ENCODE data around the gene VSIG10L.
A peak's percentile ranks its signal among the peaks of the same experiment; 100 is the strongest.

The VSIG10L gene

DNA sequence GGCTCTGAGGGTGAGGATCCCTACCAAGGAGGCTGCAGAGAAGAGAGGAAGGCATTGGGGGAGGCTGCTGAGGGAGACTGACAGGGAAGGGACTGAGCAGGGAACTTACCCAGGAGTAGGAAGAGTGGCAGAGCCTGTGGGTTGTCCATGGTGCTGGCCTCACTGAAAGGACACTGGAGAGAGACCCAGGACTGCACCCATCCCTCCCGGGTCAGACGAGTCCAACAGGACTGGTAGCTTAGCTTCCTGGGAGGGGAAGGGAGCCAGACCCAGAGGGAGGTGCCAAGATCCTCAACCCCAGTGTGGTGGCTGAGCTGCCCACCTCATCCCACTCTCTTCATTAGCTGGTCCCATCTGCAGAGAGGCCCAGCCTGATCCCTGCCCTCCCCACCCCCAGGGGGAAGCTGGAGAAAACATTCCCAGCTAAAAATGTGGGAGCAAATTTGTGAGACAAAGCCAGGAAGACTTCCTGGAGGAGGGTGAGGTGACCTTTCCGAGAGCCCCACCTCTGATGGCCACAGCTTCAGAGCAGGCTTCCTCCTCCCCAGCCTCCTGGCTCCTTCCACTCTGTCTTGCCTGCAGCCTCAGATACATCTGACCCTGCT lies at the start of gene VSIG10L:
Gene VSIG10L, minus strand, starts transcription at position 164 of the 605 bp plus-strand sequence. Its CDS starts 15 bp downstream, at position 149.
- no peak for DNase-seq (ENCODE audit: low spot score in 2 of 2)
- Mint-ChIP-seq H3K27ac (peak within 1 kb of the TSS; percentile 23), H3K4me1 (peaks cover 37% of the 10 kb centered on the region), H3K4me3 (peak within 1 kb of the TSS; percentile 85), H3K9me3 (no peaks in the 10 kb centered on the region), H3K36me3 (peaks cover 21% of the 10 kb centered on the region)
- no peak for ATAC-seq

- peak overlapping the region; percentile 98 for H3K27ac Mint-ChIP-seq
- H3K36me3 Mint-ChIP-seq = peaks cover 37% of the 10 kb centered on the region
- H3K4me3 Mint-ChIP-seq = peak overlapping the region; percentile 47
- H3K9me3 Mint-ChIP-seq = no peaks in the 10 kb centered on the region
- no peak for ATAC-seq
- DNase-seq (ENCODE audit: low spot score in 2 of 2) = no peak
- peaks cover 69% of the 10 kb centered on the region for H3K4me1 Mint-ChIP-seq
Observed at GRCh38 chr19:51391073-51391611, 49.2 kb upstream of the VSIG10L start.

DNA sequence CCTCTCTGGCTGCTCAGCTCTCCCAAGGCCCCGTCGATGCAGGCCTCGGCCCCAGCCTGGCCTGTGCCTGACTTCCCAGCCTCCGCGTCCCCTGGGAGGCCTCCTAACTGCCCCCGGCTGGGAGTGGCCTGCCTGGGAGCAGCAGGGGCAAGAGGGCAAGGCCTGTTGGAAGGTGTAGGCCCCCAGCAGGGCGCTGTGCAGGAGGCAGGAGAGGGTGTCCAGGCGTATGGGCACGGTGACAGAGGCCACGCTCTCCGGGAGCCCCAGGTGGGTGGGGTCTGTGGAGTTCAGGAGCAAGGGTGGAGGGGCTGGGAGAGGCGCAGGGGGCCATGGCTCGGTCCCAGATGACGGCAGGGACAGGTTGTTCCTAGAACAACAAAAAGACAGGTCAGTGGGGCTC lies 47.2 kb upstream of the VSIG10L start:
- ATAC-seq (no peak), DNase-seq (ENCODE audit: low spot score in 2 of 2) (no peak)
- peaks cover 19% of the 10 kb centered on the region for H3K36me3 Mint-ChIP-seq
- peaks cover 61% of the 10 kb centered on the region for H3K4me1 Mint-ChIP-seq
- H3K9me3 Mint-ChIP-seq = no peaks in the 10 kb centered on the region
- H3K27ac Mint-ChIP-seq = peak overlapping the region; percentile 98
- H3K4me3 Mint-ChIP-seq = peak overlapping the region; percentile 4

DNA sequence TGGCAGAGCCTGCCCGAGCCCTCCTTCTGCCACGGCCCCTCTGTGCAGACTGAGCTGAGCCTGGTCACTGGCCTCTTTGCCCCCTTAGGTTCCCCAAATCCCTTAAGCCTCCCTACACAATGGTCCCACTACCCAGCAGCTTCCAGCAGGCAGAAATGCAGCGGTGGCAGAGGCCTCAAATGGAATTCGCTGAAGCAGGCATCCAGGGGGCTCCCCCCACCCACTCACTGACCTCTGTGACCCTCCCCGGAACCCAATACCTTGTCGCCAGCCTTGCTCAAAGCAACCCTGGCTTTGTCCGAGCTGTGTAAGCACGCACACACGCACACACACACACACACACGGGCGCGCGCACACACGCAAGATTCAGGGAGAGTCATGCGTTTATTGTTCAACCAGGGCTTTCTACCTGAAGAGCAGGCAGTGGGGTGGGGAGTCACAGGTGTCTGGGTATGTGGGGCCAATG lies 46.0 kb upstream of the VSIG10L start, which contains the start of gene LIM2:
Gene LIM2, minus strand, starts transcription at position 51 of the 466 bp plus-strand sequence. CDS start 531 bp downstream, outside the sequence.
- peak within 1 kb of the TSS; percentile 98 for H3K27ac Mint-ChIP-seq
- peak; percentile 50 for ATAC-seq
- H3K9me3 Mint-ChIP-seq = no peaks in the 10 kb centered on the region
- peaks cover 53% of the 10 kb centered on the region for H3K4me1 Mint-ChIP-seq
- peak within 1 kb of the TSS; percentile 85 for H3K4me3 Mint-ChIP-seq
- no peak for DNase-seq (ENCODE audit: low spot score in 2 of 2)
- H3K36me3 Mint-ChIP-seq = peaks cover 17% of the 10 kb centered on the region

DNA sequence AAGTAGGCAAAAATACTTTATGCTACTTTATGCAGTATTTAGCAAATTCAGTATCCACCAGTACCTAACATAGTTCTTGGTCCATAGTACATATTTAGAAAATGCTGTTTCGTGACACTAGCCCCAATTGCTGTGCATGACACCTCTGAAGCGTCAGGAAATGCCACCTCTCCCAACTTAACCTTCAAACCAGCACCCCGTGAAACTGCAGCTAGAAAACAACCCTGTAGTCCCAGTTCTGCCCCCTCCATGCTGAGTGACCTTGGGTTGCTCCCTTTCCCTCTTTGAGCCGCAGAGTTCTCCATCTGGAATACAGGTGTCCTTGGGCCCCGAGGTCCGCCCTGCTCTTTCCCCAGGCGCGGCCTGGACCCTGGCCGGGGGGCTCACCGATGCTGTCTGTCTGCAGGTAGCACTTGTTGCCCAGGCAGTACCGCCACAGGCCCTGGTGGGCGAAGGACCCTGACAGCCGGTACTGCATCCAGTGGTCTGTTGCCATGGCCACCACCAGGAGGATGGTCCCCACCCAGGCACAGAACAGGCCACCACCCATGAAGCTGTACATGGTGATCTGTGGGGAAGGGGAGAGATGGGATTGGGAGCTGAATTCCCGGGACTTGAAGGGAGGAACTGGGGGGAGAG lies 45.1 kb upstream of the VSIG10L start:
- Mint-ChIP-seq H3K4me1 (peaks cover 53% of the 10 kb centered on the region), H3K9me3 (no peaks in the 10 kb centered on the region), H3K27ac (peak overlapping the region; percentile 98), H3K4me3 (peak overlapping the region; percentile 85), H3K36me3 (peaks cover 25% of the 10 kb centered on the region)
- DNase-seq (ENCODE audit: low spot score in 2 of 2) (no peak), ATAC-seq (peak; percentile 48)

DNA sequence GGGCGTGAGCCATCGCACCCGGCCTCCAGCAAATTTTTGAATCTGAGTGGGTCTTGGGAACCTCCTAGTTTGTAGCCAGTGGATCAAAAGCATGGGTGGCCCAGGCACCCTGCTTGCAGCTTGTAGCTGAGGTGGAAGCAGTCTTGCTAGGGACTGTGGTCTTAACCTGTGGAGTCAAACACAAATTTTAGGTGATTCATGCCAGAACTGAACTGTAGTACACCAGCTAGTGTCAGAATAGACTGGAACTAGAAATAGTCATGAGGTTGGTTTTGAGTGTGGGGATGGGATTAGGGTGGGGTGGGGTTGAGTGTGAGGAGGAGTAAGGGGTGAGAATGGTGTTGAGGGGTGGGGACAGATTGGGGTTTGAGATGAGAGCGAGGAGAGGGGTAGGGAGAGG lies 40.1 kb upstream of the VSIG10L start:
- H3K27ac Mint-ChIP-seq = no peak overlapping the region
- H3K36me3 Mint-ChIP-seq = peaks cover 23% of the 10 kb centered on the region
- DNase-seq (ENCODE audit: low spot score in 2 of 2) = no peak
- ATAC-seq = peak; percentile 58
- no peaks in the 10 kb centered on the region for H3K9me3 Mint-ChIP-seq
- peaks cover 32% of the 10 kb centered on the region for H3K4me1 Mint-ChIP-seq
- no peak overlapping the region for H3K4me3 Mint-ChIP-seq

- ATAC-seq (no peak), DNase-seq (ENCODE audit: low spot score in 2 of 2) (no peak)
- Mint-ChIP-seq H3K4me1 (peaks cover 37% of the 10 kb centered on the region), H3K9me3 (no peaks in the 10 kb centered on the region), H3K27ac (peak overlapping the region; percentile 88), H3K36me3 (peaks cover 26% of the 10 kb centered on the region), H3K4me3 (peak overlapping the region; percentile 31)
Observed at GRCh38 chr19:51380379-51380778, 38.4 kb upstream of the VSIG10L start.

- ATAC-seq (no peak), DNase-seq (ENCODE audit: low spot score in 2 of 2) (no peak)
- Mint-ChIP-seq H3K9me3 (no peaks in the 10 kb centered on the region), H3K36me3 (peaks cover 39% of the 10 kb centered on the region), H3K4me1 (peaks cover 62% of the 10 kb centered on the region), H3K4me3 (no peak overlapping the region), H3K27ac (no peak overlapping the region)
Observed at GRCh38 chr19:51377422-51377821, 35.5 kb upstream of the VSIG10L start.

- Mint-ChIP-seq H3K36me3 (peaks cover 49% of the 10 kb centered on the region), H3K4me1 (peaks cover 61% of the 10 kb centered on the region), H3K4me3 (peak overlapping the region; percentile 92), H3K9me3 (no peaks in the 10 kb centered on the region), H3K27ac (peak overlapping the region; percentile 96)
- ATAC-seq (peak; percentile 20), DNase-seq (ENCODE audit: low spot score in 2 of 2) (peak in 1 of 2 donors; percentile 77)
Observed at GRCh38 chr19:51375504-51376221, 33.7 kb upstream of the VSIG10L start.

- no peaks in the 10 kb centered on the region for H3K9me3 Mint-ChIP-seq
- peak within 1 kb of the TSS; percentile 96 for H3K27ac Mint-ChIP-seq
- DNase-seq (ENCODE audit: low spot score in 2 of 2) = peak; percentile 73 to 97
- ATAC-seq = peak; percentile 86
- H3K4me3 Mint-ChIP-seq = peak within 1 kb of the TSS; percentile 92
- peaks cover 71% of the 10 kb centered on the region for H3K36me3 Mint-ChIP-seq
- peaks cover 66% of the 10 kb centered on the region for H3K4me1 Mint-ChIP-seq
Observed at GRCh38 chr19:51372649-51373504, 30.9 kb upstream of the VSIG10L start, which contains the start of gene NKG7. NKG7 (minus strand) TSS chr19:51372654; CDS start chr19:51372535, 119 bp downstream.

- Mint-ChIP-seq H3K4me3 (peak overlapping the region; percentile 92), H3K36me3 (peaks cover 78% of the 10 kb centered on the region), H3K9me3 (no peaks in the 10 kb centered on the region), H3K27ac (peak overlapping the region; percentile 96), H3K4me1 (peaks cover 66% of the 10 kb centered on the region)
- ATAC-seq = no peak
- DNase-seq (ENCODE audit: low spot score in 2 of 2) = peak in 1 of 2 donors; percentile 73
Observed at GRCh38 chr19:51372021-51372648, 30.2 kb upstream of the VSIG10L start.

DNA sequence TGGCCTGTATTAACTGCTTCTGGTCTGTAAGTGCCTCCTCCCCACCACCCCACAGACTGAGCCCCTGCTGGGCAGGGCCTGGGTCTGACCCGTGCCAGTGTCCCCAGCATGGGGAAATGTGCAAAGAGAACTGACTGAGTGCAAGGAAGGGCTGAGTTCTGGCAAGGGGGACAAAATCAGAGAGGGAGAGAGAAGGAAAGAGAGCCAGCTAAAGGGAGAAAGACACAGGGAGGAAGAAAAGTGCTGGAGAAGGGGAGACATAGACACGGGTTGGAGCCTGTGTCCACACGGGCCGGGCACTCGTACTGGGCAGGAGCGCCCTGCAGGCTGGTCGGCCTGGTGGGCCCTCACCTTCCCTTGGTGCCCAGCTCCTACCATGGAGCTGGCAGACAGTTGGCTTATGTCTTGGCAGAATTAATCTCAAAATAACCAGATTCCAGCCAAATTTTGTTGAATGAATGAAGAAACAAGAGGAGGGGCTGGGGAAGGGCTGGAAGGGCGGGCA lies 29.3 kb upstream of the VSIG10L start:
- H3K27ac Mint-ChIP-seq = peak overlapping the region; percentile 96
- peaks cover 87% of the 10 kb centered on the region for H3K36me3 Mint-ChIP-seq
- no peaks in the 10 kb centered on the region for H3K9me3 Mint-ChIP-seq
- peak overlapping the region; percentile 92 for H3K4me3 Mint-ChIP-seq
- no peak for DNase-seq (ENCODE audit: low spot score in 2 of 2)
- no peak for ATAC-seq
- H3K4me1 Mint-ChIP-seq = peaks cover 67% of the 10 kb centered on the region

GRCh38 chr19:51370230-51370629 lies 28.3 kb upstream of the VSIG10L start:
- Mint-ChIP-seq H3K4me3 (peak overlapping the region; percentile 92), H3K9me3 (no peaks in the 10 kb centered on the region), H3K4me1 (peaks cover 68% of the 10 kb centered on the region), H3K27ac (peak overlapping the region; percentile 96), H3K36me3 (peaks cover 90% of the 10 kb centered on the region)
- ATAC-seq (no peak), DNase-seq (ENCODE audit: low spot score in 2 of 2) (no peak)

All from stimulated activated effector memory CD8-positive, alpha-beta T cell treated with anti-CD3 and anti-CD28 coated beads, Interleukin-12 subunit alpha, Interleukin-12 subunit beta, amount 100 ng/mL, for 72 hours (primary cell).